NCI-H146 treated with DMSO at 0.1 percent for 48 hours (cell line): ENCODE results near the gene SLMAP.
"Not testable (repeated sequence)": the region's sequence is repeated elsewhere in the genome, so short reads cannot be mapped to it uniquely, and the experiment has no call there.

Source experiments
- DNase-seq: peaks from one replicate; lab custom pipeline; 2025; ENCODE audit not compliant: unreplicated experiment; lab: John Stamatoyannopoulos, UW

SLMAP gene

DNA sequence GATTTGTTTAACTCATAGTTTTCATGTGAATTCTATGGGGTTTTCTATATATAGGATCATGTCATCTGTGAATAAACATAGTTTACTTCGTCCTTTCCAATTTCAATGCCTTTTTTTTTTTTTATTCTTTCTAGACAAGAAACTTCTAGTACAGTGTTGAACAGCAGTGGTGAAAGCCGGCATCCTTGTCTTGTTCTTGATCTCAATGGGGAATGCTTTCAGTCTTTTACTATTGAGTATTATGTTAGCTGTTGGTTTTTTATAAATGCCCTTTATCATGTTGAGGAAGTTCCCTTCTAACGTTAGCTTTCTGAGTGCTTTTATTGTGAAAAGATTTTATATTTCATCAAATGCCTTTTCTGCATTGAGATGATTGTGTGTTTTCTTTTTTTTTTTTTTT lies 69.0 kb downstream of the SLMAP start:
- DNase-seq, result no peak

DNA sequence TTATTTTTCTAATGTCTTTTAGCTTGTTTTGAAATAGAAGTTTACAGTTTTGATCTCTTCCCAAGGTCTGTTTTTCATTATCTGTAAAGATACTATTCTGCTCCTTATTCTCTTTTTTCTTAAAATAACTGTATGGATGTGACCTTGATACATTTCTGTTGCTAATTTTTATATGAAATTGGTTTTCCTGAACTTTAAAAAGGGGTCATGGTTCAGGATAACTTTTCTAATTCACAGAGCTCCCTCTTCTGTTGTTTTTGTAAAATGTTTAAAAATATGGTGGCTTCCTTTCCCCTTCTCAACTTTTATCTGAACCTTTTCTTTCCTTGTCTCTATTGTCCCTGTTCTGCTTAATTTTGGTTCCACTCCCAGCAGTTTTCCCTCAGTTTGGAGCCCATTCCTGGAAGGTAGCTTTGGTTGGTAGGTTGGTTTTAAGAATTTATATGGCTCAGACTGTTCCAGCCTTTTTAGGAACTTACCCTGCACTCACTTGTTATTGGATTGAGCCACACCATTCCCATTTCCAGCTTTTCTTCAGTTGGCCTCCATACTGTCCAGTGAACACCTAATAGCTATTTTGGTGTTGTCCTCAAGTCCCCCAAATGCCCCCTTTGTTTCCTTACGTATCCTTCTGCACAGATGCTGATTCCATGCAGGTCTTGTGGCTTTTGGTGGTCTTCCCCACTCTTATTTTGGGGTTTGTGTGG lies 70.3 kb downstream of the SLMAP start:
- no peak for DNase-seq

DNA sequence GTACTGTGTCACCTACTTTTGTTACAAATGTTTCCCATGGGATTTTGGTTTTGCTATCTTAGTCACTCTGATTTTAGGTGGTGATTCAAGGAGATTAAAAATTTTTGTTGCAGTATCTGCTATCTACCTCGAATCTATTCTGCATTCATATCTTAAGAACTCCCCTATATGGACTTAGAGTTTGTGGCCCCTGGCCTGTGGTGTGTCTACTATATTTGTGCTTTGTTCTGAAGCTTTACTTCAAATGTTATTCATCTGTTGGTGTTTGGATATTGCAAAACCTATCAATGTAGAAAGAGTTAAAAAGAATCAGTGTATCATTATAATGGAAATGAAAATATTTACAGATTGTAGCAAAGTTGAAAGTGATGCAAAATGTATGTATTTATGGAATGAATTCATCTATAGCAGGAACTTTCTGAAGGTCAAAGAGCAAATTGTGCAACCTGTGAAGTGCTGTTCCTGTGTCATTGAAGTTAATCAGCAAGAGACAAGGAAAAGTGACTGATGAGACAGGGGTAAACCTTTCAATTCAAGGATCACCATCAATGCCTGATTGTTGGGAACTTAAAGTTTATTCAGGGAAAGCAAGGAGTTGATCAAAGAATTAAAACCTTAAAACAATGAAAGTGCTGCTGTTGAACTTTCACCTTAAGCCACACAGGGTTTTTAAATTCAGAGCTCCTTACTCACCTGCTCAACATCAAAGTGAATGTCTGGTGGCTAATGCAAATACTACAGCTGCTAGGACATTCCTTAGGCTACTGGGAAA lies 71.0 kb downstream of the SLMAP start:
- DNase-seq, result no peak

DNA sequence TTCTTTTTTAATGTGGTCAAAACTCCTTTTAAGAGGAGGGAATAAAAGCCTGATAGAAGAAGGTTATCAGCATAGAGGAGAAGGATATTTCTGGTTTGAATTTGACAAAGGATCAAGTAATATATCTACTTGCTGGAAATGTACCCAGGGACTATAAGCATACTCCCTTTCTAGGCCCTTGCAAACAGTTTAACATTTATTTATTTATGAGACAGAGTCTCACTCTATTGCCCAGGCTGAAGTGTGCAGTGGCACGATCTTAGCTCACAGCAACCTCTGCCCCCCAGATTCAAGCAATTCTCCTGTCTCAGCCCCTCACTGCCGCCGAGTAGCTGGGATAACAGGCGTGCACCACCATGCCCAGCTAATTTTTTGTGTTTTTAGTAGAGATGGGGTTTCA lies 71.6 kb downstream of the SLMAP start:
- DNase-seq, result no peak

GRCh38 chr3:57832486-57832885 lies 76.4 kb downstream of the SLMAP start:
- DNase-seq, result no peak

GRCh38 chr3:57832900-57833313 lies 76.8 kb downstream of the SLMAP start:
- no peak for DNase-seq

DNA sequence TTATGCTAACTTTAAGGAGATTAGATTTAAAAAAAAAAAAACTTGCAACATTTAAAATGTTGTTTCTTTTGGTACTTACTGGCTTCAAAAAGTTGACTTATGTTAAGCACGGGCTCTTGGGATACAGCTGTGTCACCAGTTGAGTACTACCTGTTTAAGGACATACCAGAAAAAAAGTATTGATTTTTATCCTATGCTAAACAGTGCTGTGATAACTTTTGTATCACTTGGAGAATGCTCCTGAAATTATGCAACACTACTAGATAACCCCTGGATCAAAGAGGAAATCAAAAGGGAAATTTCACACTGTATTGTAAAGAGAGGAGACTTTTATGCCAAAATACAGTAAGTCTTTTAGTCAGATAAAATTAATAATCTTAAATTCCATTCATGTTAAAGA lies 77.7 kb downstream of the SLMAP start:
- no peak for DNase-seq

DNA sequence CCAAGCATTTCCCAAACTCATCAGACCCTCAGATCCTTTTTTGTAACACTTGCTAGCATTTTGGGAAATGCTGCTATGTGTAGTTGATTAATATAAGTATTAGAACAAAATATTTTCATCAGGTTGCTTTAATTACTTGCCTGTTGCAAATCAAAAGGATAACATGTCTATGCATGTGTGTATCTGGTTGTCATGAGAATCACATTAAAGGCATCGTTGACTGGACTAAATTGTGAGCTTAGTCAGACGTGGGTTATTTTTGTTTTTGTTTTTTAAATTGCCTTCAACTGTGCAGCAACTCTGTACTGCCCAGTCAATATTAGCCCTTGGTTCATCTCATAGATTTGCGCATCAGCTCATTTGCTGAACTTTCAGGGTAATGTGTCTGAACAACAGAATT lies 81.6 kb downstream of the SLMAP start:
- DNase-seq, result no peak

- DNase-seq, result no peak
These were observed 82.5 kb downstream of the SLMAP start for GRCh38 chr3:57838627-57839026.

DNA sequence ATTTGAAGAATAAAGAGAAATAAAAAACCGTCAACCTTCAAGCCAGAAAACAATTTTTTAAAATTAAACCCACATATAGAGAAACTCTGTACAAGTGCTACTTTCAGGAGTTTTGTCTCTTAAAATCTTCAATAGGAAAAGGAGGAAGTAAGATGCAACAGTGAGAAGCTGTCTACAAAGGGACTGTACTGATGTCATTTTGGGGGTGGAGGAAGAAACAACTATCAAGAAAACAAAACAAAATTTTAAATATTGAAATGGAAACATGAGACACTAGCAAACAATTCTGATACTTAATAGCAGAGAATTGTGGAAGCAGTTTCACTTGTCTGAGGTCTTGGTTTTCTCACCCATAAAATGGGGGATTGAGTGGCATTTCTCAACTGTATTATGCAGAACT lies 84.4 kb downstream of the SLMAP start:
- no peak for DNase-seq

- no peak for DNase-seq
These were observed 85.7 kb downstream of the SLMAP start for GRCh38 chr3:57841818-57842217.

DNA sequence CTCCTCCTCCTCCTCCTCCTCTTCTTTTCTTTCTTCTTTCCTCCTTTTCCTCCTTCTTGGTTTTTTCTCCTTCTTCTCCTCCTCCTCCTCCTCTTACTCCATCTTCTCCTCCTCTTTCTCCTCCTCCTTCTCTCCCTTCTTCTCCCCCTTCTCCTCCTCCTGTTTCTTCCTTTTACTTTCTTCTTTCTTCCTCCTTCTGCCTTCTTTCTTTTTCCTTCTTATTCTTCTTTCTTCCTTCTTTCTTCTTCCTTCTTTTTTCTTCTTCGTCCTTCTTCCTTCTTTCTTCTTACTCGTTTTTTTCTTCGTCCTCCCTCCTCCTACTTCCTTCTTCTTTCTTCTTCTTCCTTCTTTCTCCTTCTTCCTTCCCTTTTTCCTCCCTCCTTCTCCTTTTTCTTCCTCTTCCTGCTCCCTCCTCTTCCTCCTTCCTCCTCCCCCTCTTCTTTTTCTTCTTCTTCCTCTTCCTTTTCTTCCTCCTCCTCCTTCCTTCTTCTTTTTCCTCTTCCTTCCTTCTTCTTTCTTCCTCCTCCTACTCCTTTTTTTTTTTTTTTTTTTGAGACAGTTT lies 92.1 kb downstream of the SLMAP start:
- no peak for DNase-seq

- DNase-seq, result no peak
These were observed 95.2 kb downstream of the SLMAP start for GRCh38 chr3:57851304-57851703.

GRCh38 chr3:57852896-57853295 lies 96.8 kb downstream of the SLMAP start:
- DNase-seq, result no peak

- DNase-seq, result no peak
These were observed 99.2 kb downstream of the SLMAP start for GRCh38 chr3:57855281-57855680.

DNA sequence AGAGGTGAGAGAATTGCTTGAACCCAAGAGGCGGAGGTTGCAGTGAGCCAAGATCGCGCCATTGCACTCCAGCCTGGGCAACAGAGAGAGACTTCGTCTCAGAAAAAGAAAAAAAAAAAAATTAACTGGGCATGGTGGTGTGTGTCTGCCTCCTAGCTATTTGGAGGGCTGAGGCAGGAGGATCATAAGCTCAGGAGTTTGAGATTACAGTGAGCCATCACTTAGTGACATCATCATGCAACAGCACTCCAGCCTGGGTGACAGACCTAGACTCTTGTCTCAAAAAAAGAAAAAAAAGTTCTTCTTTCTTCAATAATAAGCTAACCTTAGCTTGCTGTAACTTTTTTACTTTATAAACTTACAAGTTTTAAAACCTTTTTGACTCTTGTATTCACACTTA lies 99.8 kb downstream of the SLMAP start:
- DNase-seq, result no peak

DNA sequence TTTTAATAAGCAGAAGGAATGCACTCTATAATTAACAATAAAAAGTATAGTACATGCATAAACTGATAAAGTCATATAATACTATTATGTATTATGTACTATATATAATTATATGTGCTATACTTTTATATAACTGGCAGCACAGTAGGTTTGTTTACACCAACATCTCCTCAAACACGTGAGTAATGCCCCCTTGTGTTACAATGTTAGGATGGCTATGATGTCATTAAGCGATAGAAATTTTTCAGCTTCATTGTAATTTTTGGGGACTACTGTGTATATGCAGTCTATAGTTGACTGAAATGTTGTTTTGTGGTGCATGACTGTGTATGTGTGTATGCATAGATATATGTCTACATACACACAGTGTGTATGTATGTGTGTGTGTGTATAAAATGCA lies 100.6 kb downstream of the SLMAP start:
- DNase-seq, result no peak

GRCh38 chr3:57862894-57863293 lies 106.8 kb downstream of the SLMAP start:
- DNase-seq, result no peak

GRCh38 chr3:57863380-57863779 lies 107.3 kb downstream of the SLMAP start:
- DNase-seq, result no peak

GRCh38 chr3:57864853-57865252 lies 108.7 kb downstream of the SLMAP start:
- DNase-seq, result no peak

GRCh38 chr3:57869110-57869509 lies 113.0 kb downstream of the SLMAP start:
- DNase-seq, result not testable (repeated sequence)

DNA sequence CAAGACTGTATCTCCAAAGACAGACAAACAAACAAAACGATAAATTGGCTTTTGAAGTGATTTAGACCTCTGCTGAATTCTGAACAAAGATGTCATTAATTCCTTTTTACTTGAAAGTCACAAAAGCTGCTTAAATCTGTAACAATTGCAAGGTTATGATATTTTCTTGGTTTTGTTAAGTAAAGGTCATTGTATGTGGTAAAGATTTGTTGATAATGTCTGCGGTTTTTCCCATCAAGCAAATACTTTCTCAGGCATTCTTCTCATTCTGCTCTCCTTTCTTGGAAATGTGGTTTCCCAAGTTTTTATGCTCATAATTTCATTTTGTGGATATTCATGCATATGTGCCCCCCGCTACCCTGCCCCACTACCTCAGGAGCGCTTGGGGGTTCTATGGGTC lies 116.5 kb downstream of the SLMAP start:
- no peak for DNase-seq
